Measurements from ENCODE around the gene PRIMPOL.

DNA sequence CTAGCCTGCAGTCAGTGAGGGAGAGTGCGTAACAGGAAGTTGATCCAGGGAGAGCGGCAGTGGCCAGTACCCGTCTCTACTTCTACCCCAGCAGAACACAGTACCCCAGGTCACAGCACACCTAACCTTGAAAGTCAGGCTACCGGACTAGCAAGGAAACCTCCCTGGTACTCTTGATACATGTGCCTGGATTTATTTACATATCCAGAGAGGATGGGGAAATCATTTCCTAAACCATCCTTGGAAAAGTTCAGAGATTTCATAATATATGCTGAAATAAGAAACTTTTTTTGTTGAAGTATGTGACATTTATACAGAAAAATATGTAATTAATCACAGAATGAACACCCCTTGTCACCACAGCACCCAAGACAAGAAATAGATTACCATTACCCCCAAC lies 24.5 kb downstream of the PRIMPOL start:
- TF ChIP-seq, protein P1, sequence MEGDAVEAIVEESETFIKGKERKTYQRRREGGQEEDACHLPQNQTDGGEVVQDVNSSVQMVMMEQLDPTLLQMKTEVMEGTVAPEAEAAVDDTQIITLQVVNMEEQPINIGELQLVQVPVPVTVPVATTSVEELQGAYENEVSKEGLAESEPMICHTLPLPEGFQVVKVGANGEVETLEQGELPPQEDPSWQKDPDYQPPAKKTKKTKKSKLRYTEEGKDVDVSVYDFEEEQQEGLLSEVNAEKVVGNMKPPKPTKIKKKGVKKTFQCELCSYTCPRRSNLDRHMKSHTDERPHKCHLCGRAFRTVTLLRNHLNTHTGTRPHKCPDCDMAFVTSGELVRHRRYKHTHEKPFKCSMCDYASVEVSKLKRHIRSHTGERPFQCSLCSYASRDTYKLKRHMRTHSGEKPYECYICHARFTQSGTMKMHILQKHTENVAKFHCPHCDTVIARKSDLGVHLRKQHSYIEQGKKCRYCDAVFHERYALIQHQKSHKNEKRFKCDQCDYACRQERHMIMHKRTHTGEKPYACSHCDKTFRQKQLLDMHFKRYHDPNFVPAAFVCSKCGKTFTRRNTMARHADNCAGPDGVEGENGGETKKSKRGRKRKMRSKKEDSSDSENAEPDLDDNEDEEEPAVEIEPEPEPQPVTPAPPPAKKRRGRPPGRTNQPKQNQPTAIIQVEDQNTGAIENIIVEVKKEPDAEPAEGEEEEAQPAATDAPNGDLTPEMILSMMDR (IDR thresholded peaks at IDR 0.05; ENCODE audit: low read depth, low read length, poor library complexity, severe bottlenecking) = no peak
- TF ChIP-seq EZH2phosphoT487 (IDR thresholded peaks at IDR 0.05; ENCODE audit: borderline replicate concordance, low read length) = no peak

Measured in DOHH2 (cell line).